Muscle layer of duodenum (tissue), 2 donors: ENCODE measurements around the gene YY1AP1.
"Not testable (repeated sequence)": the region's sequence is repeated elsewhere in the genome, so short reads cannot be mapped to it uniquely, and the experiment has no call there.

Source experiments
- H3K27ac ChIP-seq: one replicate; pipeline ENCODE4 v1.7.0; 2013; ENCODE audit warnings: mild to moderate bottlenecking, low read length
- H3K27me3 ChIP-seq: one replicate; pipeline ENCODE4 v1.7.0; 2013; ENCODE audit warnings: low read depth, mild to moderate bottlenecking, control low read depth, low read length
- H3K36me3 ChIP-seq, 2 donors: one replicate each; pipeline ENCODE4 v1.7.0; 2013; ENCODE audit warnings: low read length in 2 of 2, control low read depth in 1 of 2, mild to moderate bottlenecking in 1 of 2; ENCODE audit not compliant: insufficient read depth in 2 of 2, control insufficient read depth in 1 of 2
- H3K4me1 ChIP-seq, 2 donors: one replicate each; pipeline ENCODE4 v1.7.0; 2013; ENCODE audit warnings: low read length in 2 of 2, mild to moderate bottlenecking in 2 of 2, control low read depth in 1 of 2, moderate library complexity in 1 of 2; ENCODE audit not compliant: insufficient read depth in 2 of 2, control insufficient read depth in 1 of 2
- H3K4me3 ChIP-seq, 2 donors: one replicate each; pipeline ENCODE4 v1.7.0; 2013; ENCODE audit warnings: low read length in 2 of 2, low read depth in 1 of 2, mild to moderate bottlenecking in 1 of 2
- H3K9me3 ChIP-seq, 2 donors: one replicate each; pipeline ENCODE4 v1.7.0; 2013; ENCODE audit warnings: low read length in 2 of 2, control low read depth in 1 of 2, mild to moderate bottlenecking in 1 of 2; ENCODE audit not compliant: control insufficient read depth in 1 of 2
- donor health status: healthy.

The YY1AP1 gene

GRCh38 chr1:155642559-155643180 lies 45.9 kb downstream of the YY1AP1 start:
- H3K36me3 ChIP-seq, H3K4me1 ChIP-seq, H3K27me3 ChIP-seq, H3K27ac ChIP-seq, H3K9me3 ChIP-seq, H3K4me3 ChIP-seq: not testable (repeated sequence)

- Histone ChIP-seq H3K4me1 (peaks cover 0 to 6% of the 10 kb centered on the region in 2 donors), H3K27ac (no peak overlapping the region), H3K9me3 (peaks cover 0 to 3% of the 10 kb centered on the region in 2 donors), H3K36me3 (no peaks in the 10 kb centered on the region), H3K4me3 (no peak overlapping the region), H3K27me3 (no peaks in the 10 kb centered on the region)
These were observed 48.2 kb downstream of the YY1AP1 start for GRCh38 chr1:155640367-155640766.

GRCh38 chr1:155636397-155637153 lies 52.0 kb downstream of the YY1AP1 start:
- Histone ChIP-seq H3K9me3 (no peaks in the 10 kb centered on the region), H3K27ac (no peak overlapping the region), H3K4me1 (no peaks in the 10 kb centered on the region), H3K36me3 (no peaks in the 10 kb centered on the region), H3K27me3 (no peaks in the 10 kb centered on the region), H3K4me3 (peak overlapping the region in 1 of 2 donors; percentile 53)

GRCh38 chr1:155626428-155626827 lies 62.1 kb downstream of the YY1AP1 start:
- not testable (repeated sequence) for H3K27me3 ChIP-seq, H3K9me3 ChIP-seq, H3K36me3 ChIP-seq, H3K4me1 ChIP-seq, H3K27ac ChIP-seq, H3K4me3 ChIP-seq

GRCh38 chr1:155623357-155623756 lies 65.2 kb downstream of the YY1AP1 start:
- Histone ChIP-seq H3K27ac (no peak overlapping the region), H3K4me3 (no peak overlapping the region), H3K9me3 (no peaks in the 10 kb centered on the region), H3K36me3 (no peaks in the 10 kb centered on the region), H3K27me3 (no peaks in the 10 kb centered on the region), H3K4me1 (no peaks in the 10 kb centered on the region)

- Histone ChIP-seq H3K27me3 (no peaks in the 10 kb centered on the region), H3K27ac (no peak overlapping the region), H3K9me3 (no peaks in the 10 kb centered on the region), H3K4me1 (no peaks in the 10 kb centered on the region), H3K4me3 (no peak overlapping the region), H3K36me3 (no peaks in the 10 kb centered on the region)
These were observed 66.4 kb downstream of the YY1AP1 start for GRCh38 chr1:155622191-155622590.

GRCh38 chr1:155613226-155613625 lies 75.3 kb downstream of the YY1AP1 start:
- peaks cover 0 to 11% of the 10 kb centered on the region in 2 donors for H3K36me3 ChIP-seq
- not testable (repeated sequence) for H3K4me1 ChIP-seq, H3K27me3 ChIP-seq, H3K27ac ChIP-seq, H3K4me3 ChIP-seq, H3K9me3 ChIP-seq

- not testable (repeated sequence) for H3K9me3 ChIP-seq, H3K27ac ChIP-seq, H3K27me3 ChIP-seq, H3K4me1 ChIP-seq
- Histone ChIP-seq H3K4me3 (peak overlapping the region in 1 of 2 donors; percentile 87), H3K36me3 (peaks cover 0 to 11% of the 10 kb centered on the region in 2 donors)
These were observed 78.3 kb downstream of the YY1AP1 start for GRCh38 chr1:155610257-155610647.

- Histone ChIP-seq H3K9me3 (no peaks in the 10 kb centered on the region), H3K4me3 (peak within 1 kb of the TSS; percentile 87), H3K27ac (peak within 1 kb of the TSS; percentile 69), H3K36me3 (peaks cover 0 to 11% of the 10 kb centered on the region in 2 donors), H3K4me1 (no peaks in the 10 kb centered on the region), H3K27me3 (no peaks in the 10 kb centered on the region)
These were observed 78.9 kb downstream of the YY1AP1 start, which contains the start of gene MSTO1 for GRCh38 chr1:155609515-155610256. Gene MSTO1, plus strand, starts transcription at chr1:155610218. Its CDS starts 31 bp downstream, at chr1:155610249.
